ENCODE measurements around the gene COX8A.

GRCh38 chr11:63966444-63966843 lies 8.0 kb upstream of the COX8A start:
- TF ChIP-seq, protein P1, sequence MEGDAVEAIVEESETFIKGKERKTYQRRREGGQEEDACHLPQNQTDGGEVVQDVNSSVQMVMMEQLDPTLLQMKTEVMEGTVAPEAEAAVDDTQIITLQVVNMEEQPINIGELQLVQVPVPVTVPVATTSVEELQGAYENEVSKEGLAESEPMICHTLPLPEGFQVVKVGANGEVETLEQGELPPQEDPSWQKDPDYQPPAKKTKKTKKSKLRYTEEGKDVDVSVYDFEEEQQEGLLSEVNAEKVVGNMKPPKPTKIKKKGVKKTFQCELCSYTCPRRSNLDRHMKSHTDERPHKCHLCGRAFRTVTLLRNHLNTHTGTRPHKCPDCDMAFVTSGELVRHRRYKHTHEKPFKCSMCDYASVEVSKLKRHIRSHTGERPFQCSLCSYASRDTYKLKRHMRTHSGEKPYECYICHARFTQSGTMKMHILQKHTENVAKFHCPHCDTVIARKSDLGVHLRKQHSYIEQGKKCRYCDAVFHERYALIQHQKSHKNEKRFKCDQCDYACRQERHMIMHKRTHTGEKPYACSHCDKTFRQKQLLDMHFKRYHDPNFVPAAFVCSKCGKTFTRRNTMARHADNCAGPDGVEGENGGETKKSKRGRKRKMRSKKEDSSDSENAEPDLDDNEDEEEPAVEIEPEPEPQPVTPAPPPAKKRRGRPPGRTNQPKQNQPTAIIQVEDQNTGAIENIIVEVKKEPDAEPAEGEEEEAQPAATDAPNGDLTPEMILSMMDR (IDR thresholded peaks at IDR 0.05; ENCODE audit: insufficient read depth, low read length) = no peak
- TF ChIP-seq, protein P2, sequence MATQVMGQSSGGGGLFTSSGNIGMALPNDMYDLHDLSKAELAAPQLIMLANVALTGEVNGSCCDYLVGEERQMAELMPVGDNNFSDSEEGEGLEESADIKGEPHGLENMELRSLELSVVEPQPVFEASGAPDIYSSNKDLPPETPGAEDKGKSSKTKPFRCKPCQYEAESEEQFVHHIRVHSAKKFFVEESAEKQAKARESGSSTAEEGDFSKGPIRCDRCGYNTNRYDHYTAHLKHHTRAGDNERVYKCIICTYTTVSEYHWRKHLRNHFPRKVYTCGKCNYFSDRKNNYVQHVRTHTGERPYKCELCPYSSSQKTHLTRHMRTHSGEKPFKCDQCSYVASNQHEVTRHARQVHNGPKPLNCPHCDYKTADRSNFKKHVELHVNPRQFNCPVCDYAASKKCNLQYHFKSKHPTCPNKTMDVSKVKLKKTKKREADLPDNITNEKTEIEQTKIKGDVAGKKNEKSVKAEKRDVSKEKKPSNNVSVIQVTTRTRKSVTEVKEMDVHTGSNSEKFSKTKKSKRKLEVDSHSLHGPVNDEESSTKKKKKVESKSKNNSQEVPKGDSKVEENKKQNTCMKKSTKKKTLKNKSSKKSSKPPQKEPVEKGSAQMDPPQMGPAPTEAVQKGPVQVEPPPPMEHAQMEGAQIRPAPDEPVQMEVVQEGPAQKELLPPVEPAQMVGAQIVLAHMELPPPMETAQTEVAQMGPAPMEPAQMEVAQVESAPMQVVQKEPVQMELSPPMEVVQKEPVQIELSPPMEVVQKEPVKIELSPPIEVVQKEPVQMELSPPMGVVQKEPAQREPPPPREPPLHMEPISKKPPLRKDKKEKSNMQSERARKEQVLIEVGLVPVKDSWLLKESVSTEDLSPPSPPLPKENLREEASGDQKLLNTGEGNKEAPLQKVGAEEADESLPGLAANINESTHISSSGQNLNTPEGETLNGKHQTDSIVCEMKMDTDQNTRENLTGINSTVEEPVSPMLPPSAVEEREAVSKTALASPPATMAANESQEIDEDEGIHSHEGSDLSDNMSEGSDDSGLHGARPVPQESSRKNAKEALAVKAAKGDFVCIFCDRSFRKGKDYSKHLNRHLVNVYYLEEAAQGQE (IDR thresholded peaks at IDR 0.05; ENCODE audit: insufficient replicate concordance, low read depth) = no peak
- TF ChIP-seq POLR2AphosphoS5 (IDR thresholded peaks at IDR 0.05; ENCODE audit: low read depth) (no peak), SPI1 (IDR thresholded peaks at IDR 0.05; ENCODE audit: borderline replicate concordance, low read depth) (no peak), GABPA (IDR thresholded peaks at IDR 0.05; ENCODE audit: low read depth) (no peak)

Data from HL-60 (cell line).